ENCODE results near the gene ASCL3.
"Not testable (repeated sequence)": the region's sequence is repeated elsewhere in the genome, so short reads cannot be mapped to it uniquely, and the experiment has no call there.

Gene ASCL3, protein sequence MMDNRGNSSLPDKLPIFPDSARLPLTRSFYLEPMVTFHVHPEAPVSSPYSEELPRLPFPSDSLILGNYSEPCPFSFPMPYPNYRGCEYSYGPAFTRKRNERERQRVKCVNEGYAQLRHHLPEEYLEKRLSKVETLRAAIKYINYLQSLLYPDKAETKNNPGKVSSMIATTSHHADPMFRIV

DNA sequence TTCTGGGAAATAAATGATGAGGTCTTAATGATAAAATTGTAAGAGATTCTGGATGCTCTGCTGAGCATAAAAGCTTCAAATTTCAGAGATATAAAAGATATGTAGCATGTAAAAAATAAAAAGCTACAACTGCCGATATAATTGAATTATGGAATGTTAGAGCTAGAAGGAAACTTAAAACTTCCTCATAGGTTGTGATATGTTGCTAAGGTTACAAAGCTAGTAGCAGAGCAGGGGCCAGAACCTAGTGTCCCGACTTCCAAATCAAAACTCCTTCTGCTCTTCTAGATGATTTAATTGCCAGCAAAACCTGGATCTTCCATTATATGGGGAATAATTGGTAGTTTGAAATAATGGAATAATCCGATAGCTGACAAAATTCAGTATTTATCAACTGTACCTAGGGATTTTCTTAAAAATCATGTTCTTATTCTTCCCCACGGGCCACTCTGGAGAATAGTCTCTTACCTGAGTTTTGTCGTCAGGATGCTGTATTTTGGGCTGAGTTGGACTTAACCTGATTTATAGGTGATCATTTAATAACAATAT is at the start of gene ASCL3:
TSS of gene ASCL3 (minus strand) at position 499 of the 549 bp plus-strand sequence. CDS start 4,855 bp downstream, outside the sequence.
- no peak for DNase-seq (ENCODE audit: low read depth, low spot score)

DNA sequence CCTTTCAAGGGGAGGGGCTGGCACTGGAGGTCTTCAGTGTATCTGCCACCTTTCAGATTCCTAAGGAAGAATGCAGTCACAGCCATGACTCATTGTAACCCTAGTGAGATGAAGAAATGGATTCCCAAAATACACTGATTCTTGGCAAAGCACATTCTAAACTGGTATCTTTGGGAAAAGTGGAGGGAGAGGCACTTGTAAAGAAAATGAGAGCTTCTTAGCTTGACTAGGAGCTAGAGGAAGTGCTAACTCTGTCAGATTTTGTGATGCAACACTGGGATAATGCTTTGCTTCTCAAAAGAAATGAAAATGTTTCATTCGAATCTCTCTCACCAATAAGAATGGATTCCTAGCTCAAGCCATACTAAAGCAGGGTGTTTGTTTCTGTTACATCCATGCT is 46.6 kb upstream of the ASCL3 start:
- no peak for DNase-seq (ENCODE audit: low read depth, low spot score)

DNA sequence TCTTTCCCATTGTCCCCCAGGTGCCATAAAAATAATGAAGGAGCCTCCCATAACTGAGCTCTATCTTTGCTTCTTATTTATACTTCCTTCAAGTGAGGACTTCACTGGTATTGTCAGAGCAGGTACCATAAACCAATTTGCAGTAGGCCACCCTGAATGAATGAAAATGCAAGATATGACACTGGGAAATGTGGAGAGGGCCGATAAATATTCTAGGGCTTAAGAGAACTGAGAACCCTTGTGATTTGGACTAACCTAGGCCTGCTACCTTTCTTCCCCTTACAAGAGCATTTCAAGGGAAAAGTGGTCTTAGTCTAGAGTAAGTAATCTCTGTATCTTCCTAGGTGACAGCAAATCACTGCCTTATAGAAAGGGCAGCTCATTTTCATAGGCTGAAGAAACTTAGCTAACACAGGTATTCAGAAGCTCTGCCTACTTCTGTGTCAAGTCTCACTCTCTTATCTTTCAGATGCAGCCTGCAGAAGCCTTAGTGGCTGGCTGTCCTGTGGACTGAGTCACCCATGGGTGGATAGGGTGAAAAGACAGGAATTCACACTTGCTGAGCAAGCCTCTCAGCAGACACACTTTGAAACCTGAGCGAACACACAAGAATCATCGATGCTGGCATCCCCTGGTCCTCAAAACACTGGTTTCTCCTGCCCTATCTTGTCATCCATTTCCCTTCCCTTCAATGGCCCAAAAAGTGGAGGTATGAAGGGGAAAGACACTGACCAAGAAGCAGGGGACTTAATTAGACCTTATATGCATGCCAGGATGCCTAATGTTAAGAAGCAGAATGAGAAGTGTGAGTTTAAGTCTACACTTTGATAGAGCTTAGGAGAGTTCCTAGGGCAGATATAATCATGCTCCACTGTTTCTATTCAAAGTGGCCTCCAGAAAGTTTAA is 45.8 kb upstream of the ASCL3 start:
- DNase-seq (ENCODE audit: low read depth, low spot score), result no peak

DNA sequence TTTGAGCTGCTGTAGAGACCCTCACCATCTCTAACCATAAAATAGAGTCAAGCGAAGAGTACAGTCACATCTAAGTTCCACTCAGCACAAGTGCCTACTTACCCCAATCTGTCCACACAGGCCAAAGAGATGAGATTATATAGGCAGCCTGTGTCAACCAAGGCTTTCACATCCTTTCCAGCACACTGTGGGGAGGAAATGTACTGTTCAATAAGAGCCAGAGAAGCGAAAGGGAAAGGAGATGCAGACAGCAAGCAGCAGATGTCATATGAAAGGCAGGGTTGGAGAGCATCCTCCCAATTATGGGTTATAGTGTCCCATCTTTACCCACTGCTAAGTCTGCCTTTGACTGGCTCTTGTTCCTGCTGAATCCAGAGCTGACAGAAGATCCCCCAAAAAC is 44.6 kb upstream of the ASCL3 start:
- no peak for DNase-seq (ENCODE audit: low read depth, low spot score)

DNA sequence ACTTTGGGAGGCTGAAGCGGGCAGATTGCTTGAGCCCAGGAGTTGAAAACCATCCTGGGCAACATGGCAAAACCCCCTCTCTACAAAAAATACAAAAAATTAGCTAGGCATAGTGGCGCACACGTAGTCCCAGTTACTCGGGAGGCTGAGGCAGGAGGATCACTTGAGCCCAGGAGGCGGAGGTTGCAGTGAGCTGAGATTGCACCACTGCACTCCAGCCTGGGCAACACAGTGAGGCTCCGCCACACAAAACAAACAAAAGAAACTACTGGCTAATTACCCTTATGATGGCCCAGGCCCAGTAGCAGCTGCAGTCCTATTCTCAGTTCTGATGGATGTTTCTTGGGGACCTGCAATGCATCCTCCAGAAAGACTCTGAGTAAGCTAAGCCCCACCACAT is 44.0 kb upstream of the ASCL3 start:
- not testable (repeated sequence) for DNase-seq (ENCODE audit: low read depth, low spot score)

DNA sequence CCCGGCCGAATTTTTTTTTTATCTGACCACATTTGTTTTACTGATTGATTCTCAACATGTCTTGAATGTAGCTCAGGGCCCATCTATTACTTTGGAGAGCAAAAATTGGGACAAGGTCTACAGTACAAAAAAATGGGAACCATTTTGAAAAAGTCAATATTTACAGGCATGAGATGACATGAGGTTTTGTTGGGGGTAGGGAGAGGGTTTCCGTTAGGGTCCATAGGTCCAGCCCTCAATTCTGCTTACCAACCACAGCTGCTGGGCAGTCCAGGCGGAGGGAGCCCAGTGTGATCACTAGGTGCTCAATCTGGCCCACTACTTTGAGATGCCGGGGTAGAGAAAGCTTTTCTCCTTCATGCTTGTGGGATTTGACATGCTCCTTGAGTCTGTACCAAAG is 42.6 kb upstream of the ASCL3 start:
- no peak for DNase-seq (ENCODE audit: low read depth, low spot score)

DNA sequence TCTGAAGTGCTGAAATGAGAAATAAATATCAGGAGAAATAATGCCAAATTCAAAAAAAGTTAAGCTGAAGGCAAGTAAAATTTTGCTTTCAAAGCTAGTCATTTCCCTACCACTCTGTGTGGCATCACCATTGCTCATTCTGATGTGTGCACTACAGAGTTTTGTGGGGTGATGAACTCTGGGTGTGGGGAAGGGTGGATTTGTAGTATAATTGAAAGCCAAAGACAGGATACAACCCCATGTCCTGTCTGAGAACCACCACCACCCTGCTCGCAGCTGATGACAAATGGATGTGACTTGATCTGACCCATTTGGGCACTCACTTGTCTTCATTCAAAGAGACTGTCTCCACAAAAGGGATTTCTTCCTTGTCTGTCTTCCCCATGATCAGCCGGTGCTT is 40.7 kb upstream of the ASCL3 start:
- DNase-seq (ENCODE audit: low read depth, low spot score), result no peak

DNA sequence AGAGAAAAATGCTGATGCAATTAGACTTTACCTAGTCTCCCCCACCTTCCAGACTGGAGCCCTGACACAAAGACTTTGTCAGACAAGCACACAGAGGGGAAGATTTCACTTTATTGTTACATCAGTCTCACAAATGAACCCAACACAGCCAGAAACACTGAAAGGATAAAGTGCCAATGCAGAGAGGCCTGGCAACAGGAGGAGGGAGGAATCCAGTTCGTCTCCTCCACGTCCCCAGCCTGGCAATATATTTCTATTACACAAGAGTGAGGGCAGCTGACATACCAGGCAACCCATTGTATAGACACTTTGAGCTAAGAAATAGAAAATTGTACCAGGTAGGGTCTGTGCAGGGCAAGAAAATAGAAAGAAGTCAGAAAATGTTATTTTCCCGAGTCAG is 37.7 kb upstream of the ASCL3 start:
- no peak for DNase-seq (ENCODE audit: low read depth, low spot score)

DNA sequence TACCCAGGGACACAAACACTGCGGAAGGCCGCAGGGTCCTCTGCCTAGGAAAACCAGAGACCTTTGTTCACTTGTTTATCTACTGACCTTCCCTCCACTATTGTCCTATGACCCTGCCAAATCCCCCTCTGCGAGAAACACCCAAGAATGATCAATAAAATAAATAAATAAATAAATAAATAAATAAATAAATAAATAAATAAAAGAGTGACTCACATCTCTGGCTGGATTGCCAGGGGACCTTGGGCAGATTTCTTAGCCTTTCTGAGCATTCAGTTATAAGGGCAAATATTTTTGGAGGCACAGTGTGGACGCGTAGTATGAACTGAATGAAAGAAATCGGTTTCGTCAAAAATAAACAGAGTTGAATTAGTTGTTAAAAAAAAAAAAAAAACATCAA is 36.5 kb upstream of the ASCL3 start:
- DNase-seq (ENCODE audit: low read depth, low spot score), result not testable (repeated sequence)

DNA sequence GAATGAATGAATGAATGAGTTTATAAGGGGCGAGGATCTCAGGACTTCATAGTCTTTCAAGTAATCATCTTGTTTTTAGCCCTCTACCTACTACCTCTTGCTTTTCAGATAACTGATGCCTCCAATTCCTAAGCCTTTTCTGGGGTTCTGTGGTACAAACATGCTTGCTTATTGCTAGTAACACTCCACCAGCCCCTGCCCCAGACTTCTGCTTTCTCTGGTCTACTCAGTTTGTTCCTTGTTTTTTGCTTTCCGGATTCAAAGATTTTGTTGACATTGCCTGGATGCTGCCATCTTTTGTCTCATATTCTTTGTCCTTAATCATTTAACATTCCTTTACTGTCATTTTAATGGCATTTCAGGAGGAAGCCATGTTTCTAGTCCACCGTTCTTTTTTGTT is 30.3 kb upstream of the ASCL3 start:
- DNase-seq (ENCODE audit: low read depth, low spot score), result no peak

DNA sequence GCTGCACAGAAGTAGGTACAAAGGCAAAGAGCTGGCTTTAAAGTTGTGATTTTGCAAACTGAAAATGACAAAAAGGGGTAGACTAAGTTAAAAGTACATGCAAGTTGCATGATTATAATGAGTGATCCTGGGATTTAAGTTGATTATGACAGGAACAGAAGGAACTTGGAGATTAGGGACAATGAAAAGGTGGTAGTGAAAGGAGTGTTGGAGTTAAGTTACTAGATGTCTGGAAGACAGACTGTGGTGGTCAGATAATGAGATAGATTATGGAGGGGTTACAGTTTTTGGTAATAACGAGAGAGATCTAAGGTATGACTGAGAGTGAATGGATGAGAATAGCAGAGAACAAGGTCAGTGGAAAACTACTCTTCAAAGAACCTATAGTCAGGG is 29.1 kb upstream of the ASCL3 start:
- DNase-seq (ENCODE audit: low read depth, low spot score), result no peak

DNA sequence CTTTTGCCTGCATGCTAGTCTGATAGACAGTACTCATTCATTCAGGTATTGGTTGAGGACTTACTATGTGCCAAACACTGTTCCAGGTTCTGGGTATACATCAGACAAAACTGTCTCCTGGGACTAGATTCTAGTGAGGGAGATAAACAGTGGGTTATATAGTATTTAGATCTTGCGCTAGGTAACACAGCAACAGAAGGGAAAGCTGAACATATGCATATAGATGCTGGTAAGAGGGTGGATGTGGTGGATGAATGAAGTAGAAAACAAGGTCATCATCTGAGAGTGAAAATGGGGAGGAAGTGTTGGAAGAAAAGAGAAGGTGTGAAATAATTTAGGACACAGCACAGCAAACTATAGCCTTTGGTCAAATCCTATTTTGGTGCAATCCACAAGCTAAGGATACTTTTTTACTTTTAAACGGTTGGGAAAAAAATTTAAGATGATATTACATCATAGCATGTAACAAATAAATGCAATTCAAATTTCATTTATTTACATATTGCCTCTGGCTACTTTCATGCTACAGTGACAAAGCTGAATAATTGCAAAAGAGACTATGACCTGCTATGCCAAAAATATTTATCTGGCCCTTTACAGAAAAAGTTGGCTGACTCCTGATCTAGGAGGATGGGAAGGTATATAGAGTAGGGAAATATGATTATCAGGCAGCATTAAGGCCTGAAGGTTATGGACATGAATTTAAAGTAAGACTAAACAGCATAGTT is 28.5 kb upstream of the ASCL3 start:
- DNase-seq (ENCODE audit: low read depth, low spot score), result no peak

DNA sequence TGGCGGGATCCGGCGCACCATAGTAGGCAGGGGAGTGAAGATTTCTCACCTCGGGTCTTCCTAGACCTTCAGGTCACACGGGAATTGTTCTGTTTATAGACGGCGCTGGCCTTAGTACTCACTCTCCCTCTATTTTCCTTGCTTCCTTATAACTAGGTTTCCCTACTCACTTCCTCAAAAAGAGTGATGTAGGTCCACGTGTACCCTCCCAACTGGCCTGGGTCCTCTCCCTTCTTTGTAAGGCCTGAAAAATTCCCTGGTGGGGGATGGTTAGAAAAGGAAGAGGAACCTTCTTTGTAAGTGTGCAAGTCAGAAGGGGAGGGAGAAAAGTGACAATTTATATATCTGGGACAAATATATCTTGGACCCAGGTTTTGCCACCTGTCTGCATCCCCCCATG is 24.4 kb upstream of the ASCL3 start:
- no peak for DNase-seq (ENCODE audit: low read depth, low spot score)

DNA sequence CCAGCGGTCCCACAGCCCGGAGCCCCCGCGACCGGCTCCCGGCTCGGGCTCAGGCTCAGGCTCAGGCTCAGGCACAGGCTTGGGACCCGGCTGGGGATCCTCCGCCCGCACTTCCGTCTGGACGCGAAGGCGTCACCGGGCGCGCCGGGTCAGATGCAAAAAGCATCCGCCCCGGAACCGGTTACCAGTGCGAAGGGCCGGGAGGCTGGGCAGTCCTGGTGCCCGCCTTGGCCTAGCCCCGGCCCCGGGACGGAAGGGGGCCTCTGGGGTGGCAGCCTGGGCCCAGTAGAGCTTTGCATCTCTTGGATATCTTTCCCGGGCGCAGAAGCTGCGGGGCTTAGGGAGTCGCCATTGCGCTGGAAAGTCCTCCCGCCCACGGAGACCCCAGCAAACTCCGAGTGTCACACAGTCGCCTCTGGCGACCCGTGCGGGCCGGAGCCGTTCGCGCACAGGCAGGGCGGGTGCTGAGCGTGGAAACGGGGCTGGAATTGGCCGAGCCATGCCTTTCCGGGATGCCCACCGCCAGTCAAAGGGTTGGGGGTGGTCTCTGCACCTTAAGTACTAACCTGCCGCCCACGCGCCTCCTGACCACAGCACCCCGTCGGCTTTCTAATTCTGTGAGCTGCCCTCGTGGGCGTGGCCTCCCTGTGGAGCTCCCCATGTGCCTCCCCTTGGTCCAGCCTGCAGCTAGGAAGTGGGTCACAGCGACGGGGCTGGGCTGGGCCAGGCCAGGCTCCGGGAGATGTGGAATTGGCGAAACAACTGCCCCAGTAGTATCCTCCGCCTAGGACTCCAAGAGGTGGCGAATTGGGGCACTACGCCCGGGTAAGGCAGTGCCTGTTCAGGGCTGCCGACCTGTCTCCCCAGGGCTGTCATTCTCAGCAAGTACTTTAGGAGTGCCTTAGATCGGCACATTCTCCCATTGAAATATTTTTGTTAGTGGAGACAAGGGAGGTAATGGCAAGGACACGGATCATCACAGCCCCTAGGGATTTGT is 21.8 kb upstream of the ASCL3 start, which contains the start of gene TMEM9B:
TSS of gene TMEM9B (minus strand) at position 119 of the 997 bp plus-strand sequence. CDS start 129 bp downstream, outside the sequence.
- peak; percentile 91 for DNase-seq (ENCODE audit: low read depth, low spot score)

DNA sequence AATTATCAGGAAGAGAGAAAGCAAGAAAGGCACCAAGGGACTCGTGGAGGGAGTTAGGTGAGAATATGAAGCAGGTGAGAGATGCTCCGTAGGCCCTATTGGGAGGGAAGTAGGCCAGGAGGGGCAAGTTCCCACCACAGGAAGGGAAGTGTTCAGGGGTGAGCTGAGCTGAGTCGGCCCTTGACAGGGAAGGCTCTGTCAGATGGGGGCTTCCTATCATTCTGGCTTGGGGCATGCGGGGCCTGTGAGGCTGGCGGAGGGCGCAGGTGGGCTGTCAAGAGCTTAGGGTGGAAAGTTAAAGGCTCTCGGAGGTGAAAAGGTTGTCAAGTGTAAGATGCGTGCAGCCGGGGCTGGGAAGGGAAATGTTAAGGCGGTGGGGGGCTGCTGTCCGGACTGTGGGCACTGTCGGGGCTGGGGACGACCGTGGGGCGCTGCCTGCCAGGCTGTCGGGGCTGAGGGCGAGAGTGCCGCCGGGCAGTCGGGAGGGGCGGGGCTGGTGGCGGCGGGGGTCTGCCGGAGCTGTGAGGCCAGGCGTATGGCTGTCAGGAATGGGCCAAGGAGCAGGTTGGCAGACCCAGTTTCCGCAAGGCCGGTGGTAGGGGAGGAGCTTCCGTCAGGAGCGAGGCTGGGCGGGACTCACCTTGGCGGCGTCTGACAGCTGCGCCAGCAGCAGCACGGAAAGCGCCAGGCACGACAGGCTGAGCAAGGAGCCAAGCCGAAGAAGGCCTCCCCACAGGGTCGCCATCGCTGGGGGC is 20.9 kb upstream of the ASCL3 start:
- DNase-seq (ENCODE audit: low read depth, low spot score), result peak; percentile 90

DNA sequence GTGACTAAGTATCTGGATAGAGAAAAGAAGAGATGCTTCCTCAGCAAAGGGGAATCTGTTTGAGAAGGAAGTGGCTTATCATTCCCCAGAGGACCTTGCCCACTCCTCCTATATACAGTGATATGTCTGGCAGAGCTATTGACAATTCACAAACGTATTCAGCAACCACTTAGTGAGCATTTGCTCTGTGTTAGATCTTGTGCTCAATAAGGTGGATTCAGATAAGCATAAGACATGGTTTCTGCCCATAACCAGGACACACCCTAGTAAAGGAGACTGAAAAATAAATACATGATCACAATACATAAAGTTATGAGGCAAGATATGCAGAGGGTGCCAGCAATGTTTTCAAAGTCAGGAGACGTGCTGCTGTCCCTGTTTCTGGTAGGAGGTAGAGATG is 20.0 kb upstream of the ASCL3 start:
- DNase-seq (ENCODE audit: low read depth, low spot score), result no peak

DNA sequence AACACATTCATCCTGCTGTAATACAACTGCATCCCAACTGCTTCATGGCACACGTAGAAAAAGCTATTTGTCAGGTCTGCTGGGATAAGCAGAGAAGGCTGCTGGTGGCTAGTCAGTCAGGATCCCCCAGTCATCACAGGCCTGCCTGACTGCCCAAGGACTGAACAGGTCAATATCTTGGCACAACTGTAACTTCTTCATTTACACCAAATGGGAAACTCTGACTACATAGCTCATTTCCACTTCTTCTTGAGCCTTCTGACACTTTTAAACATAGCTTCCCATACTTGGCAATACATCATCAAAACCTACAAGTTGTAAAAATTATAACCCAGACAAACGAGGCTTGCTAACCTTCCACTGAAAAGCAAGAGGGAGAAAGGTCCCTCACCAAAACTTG is 18.6 kb upstream of the ASCL3 start:
- no peak for DNase-seq (ENCODE audit: low read depth, low spot score)

DNA sequence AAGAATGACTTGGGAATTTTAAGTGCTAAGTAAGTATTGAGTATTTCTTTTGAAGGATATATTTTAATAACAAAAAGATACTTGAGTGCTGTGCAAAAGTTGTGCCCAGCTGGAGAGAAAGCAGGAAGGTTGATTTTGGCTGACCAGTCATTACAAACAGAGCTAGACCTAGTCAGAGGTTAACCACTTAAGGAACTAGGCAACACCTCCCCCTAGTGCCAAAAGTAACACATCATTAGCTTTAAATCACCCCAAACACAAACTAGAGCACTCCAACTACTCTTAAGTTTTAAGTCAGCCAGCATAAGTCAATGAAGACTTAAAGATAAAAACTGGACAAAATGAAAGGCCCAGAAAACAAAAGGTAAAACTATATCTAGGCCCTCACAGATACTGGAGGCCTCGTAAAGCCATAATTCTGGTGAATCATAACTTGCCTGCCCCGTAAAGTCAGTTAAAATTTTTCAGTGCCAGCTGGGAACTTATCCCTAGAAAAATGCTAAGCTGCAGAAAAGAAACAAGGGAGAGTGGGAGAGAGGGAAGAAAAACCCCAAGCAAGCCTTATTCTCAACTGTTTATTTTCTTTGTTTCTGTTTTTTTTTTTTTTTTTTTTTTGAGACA is 16.8 kb upstream of the ASCL3 start:
- peak; percentile 56 for DNase-seq (ENCODE audit: low read depth, low spot score)

DNA sequence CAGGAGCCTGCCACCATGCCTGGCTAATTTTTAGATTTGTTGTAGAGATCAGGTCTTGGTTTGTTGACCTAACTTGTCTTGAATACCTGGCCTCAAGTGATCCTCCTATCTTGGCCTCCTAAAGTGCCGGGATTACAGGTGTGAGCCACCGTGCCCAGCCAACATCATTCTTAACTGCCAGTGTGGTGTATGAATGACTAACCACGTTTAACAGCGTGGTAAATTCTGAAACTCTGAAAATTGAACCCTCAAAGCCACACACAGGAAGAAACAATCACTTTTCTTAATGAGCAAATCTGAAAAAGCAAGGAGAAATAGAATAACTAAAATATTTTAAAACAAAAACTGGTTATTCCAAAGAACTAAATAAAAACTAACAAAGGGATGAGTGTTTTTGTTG is 14.0 kb upstream of the ASCL3 start:
- DNase-seq (ENCODE audit: low read depth, low spot score), result no peak

DNA sequence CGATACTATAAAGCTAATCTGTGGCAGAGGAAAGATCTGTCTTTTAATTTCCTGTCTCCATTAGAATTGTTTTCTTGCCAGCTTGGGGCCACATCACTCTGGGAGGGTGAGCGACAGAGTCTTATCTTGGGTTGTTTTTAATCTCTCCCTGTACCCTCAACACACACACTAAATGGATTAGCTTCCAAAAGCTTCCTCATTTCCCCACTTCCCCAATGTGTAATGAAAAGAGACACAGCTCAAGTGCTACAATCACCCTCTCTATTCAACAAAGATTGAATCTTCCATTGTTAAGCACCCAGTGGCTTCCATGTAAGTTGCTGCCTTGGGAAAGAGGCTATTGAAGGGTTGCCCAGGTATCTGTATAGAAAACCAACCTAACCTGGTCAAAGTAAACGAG is 6.1 kb upstream of the ASCL3 start:
- DNase-seq (ENCODE audit: low read depth, low spot score), result no peak
